A549 (cell line): ENCODE measurements around the gene PRR3. TPM values are rescaled to one million over a fixed set of nuclear protein-coding genes. Genes with fewer than 3 reads are reported as not detected.

Source experiments
- ATAC-seq, 2 experiments: fragments of 200-7000 bp in 1 of 2; fragments of >200 bp in 1 of 2; cut with Nextera tagmentation in 1 of 2; cut with Tn5 transposase in 1 of 2; 3 replicates each; pipeline versions ENCODE4 v1.8.0 to v1.9.1; 2018 to 2020; ENCODE audit warnings: mild to moderate bottlenecking in 1 of 2, moderate library complexity in 1 of 2
- CTCF ChIA-PET: fragments of 300-600 bp; sonication (Branson Sonifier 250); formaldehyde crosslinking; extraction: SDS; loops from one replicate; lab custom pipeline; 2021; ENCODE audit warnings: antibody characterized with exemption, inconsistent platforms; lab: Yijun Ruan, JAX
- POLR2A ChIA-PET: fragments of 350-600 bp; formaldehyde crosslinking; extraction: SDS; loops from one replicate; lab custom pipeline; 2021; ENCODE audit warnings: antibody characterized with exemption, inconsistent platforms; lab: Yijun Ruan, JAX
- DNase-seq, 2 experiments: peaks; one replicate each; pipeline versions ENCODE4 v3.0.0 to v3.0.0-alpha.2; 2011 to 2016; ENCODE audit warnings: low read depth in 1 of 2, low spot score in 1 of 2
- FAIRE-seq: peaks from 2 replicates; lab custom pipeline; 2011; peaks lifted over from hg19 to GRCh38; lab: Jason Lieb, UNC
- H3K27ac ChIP-seq, 2 experiments: fragments of >200 bp; sonication (Bioruptor Twin); formaldehyde crosslinking; 3 replicates each; pipeline ENCODE4 v1.5.1; 2016 to 2017
- H3K4me1 ChIP-seq: fragments of >200 bp; sonication (Bioruptor Twin); formaldehyde crosslinking; 3 replicates; pipeline ENCODE4 v1.6.1; 2016
- H3K4me2 ChIP-seq: fragments of >200 bp; sonication (Bioruptor Twin); formaldehyde crosslinking; 3 replicates; pipeline ENCODE4 v1.6.1; 2016
- H3K4me3 ChIP-seq: fragments of >200 bp; sonication (Bioruptor Twin); formaldehyde crosslinking; 3 replicates; pipeline ENCODE4 v1.5.1; 2016
- H3K9me3 ChIP-seq: fragments of >200 bp; sonication (Bioruptor Twin); formaldehyde crosslinking; 3 replicates; pipeline ENCODE4 v1.6.1; 2016
- EHMT2 ChIP-seq: fragments of 200-600 bp; sonication (generic); IDR thresholded peaks from 2 replicates; pipeline ENCODE4 v1.6.1; 2016; ENCODE audit warnings: antibody characterized with exemption, low read depth, mild to moderate bottlenecking, moderate library complexity
- FOSB ChIP-seq: fragments of 250-450 bp; sonication (Bioruptor Pico); IDR thresholded peaks from 2 replicates; pipeline ENCODE4 v1.5.0; 2020; ENCODE audit warnings: mild to moderate bottlenecking, moderate library complexity
- FOXS1 ChIP-seq: fragments of 250-450 bp; sonication (Bioruptor Pico); IDR thresholded peaks from 2 replicates; pipeline ENCODE4 v1.5.0; 2020; ENCODE audit warnings: mild to moderate bottlenecking, moderate library complexity
- HOXA7 ChIP-seq: fragments of 250-450 bp; sonication (Bioruptor Pico); IDR thresholded peaks from 2 replicates; pipeline ENCODE4 v1.5.0; 2020; ENCODE audit warnings: mild to moderate bottlenecking, moderate library complexity
- HOXB13 ChIP-seq: fragments of 250-450 bp; sonication (Bioruptor Pico); IDR thresholded peaks from 2 replicates; pipeline ENCODE4 v1.5.0; 2020; ENCODE audit warnings: low read depth, mild to moderate bottlenecking, moderate library complexity
- HOXB5 ChIP-seq: fragments of 250-450 bp; sonication (Bioruptor Pico); IDR thresholded peaks from 2 replicates; pipeline ENCODE4 v1.5.0; 2020; ENCODE audit warnings: mild to moderate bottlenecking, moderate library complexity
- KDM5A ChIP-seq: fragments of 200-600 bp; sonication (generic); IDR thresholded peaks from 2 replicates; pipeline ENCODE4 v1.6.1; 2016; ENCODE audit warnings: antibody characterized with exemption, mild to moderate bottlenecking
- MAZ ChIP-seq: fragments of 150-350 bp; IDR thresholded peaks from 2 replicates; pipeline ENCODE4 v1.6.1; 2014; ENCODE audit warnings: antibody characterized with exemption, low read depth, low read length, borderline replicate concordance
- NR3C1 ChIP-seq: fragments of >200 bp; sonication (Bioruptor Twin); formaldehyde crosslinking; IDR thresholded peaks from 3 replicates; pipeline ENCODE4 v1.6.1; 2017
- PHF8 ChIP-seq: fragments of 200-600 bp; sonication (generic); IDR thresholded peaks from 2 replicates; pipeline ENCODE4 v1.6.1; 2016; ENCODE audit warnings: low read depth, mild to moderate bottlenecking, antibody characterized with exemption, moderate library complexity, borderline replicate concordance
- RAD21 ChIP-seq, 2 experiments: fragments of >200 bp in 1 of 2; sonication (Bioruptor Twin) in 1 of 2; formaldehyde crosslinking in 1 of 2; IDR thresholded peaks in 1 of 2; conservative IDR thresholded peaks in 1 of 2; 2 replicates in 1 of 2; 3 replicates in 1 of 2; pipeline ENCODE4 v1.6.1; 2012 to 2018; ENCODE audit warnings: inconsistent platforms in 1 of 2
- RARB ChIP-seq: fragments of 250-450 bp; sonication (Bioruptor Pico); IDR thresholded peaks from 2 replicates; pipeline ENCODE4 v1.8.0; 2021; ENCODE audit warnings: mild to moderate bottlenecking, moderate library complexity
- RNF2 ChIP-seq: fragments of 200-600 bp; sonication (generic); IDR thresholded peaks from 2 replicates; pipeline ENCODE4 v1.6.1; 2016; ENCODE audit warnings: low read depth, mild to moderate bottlenecking, antibody characterized with exemption, moderate library complexity, borderline replicate concordance
- SREBF2 ChIP-seq: fragments of 450-650 bp; IDR thresholded peaks from 2 replicates; pipeline ENCODE4 v1.6.1; 2014; ENCODE audit warnings: mild to moderate bottlenecking, moderate library complexity
- TFCP2L1 ChIP-seq: fragments of 250-450 bp; sonication (Bioruptor Pico); IDR thresholded peaks from 2 replicates; pipeline ENCODE4 v1.5.0; 2021; ENCODE audit warnings: mild to moderate bottlenecking
- ZFP36 ChIP-seq: fragments of 450-650 bp; IDR thresholded peaks from 2 replicates; pipeline ENCODE4 v1.6.1; 2014; ENCODE audit warnings: borderline replicate concordance; ENCODE audit not compliant: partially characterized antibody
- ZNF302 ChIP-seq: fragments of 250-450 bp; sonication (Bioruptor Pico); IDR thresholded peaks from 2 replicates; pipeline ENCODE4 v1.9.0; 2021; ENCODE audit warnings: inconsistent platforms, mild to moderate bottlenecking, moderate library complexity
- ZSCAN20 ChIP-seq: fragments of 250-450 bp; sonication (Bioruptor Pico); IDR thresholded peaks from 2 replicates; pipeline ENCODE4 v1.8.0; 2022; ENCODE audit warnings: mild to moderate bottlenecking, moderate library complexity
- WGBS: methylation state at CpG from one replicate; pipeline ENCODE4 v1.1.6; 2017; ENCODE audit errors: missing lambda C conversion rate; 5-methylcytosine and 5-hydroxymethylcytosine counted together
- polyA plus RNA-seq, 4 experiments: library from polyadenylated mRNA; depleted of rRNA in 3 of 4; stranded (reverse); fragments of >200 nt; fragmentation: RNase III in 1 of 4; extraction: RNeasy Plus Mini Kit Qiagen cat#74134 plus additional on column Dnase treatment in 1 of 4; gene quantifications; 2 replicates in 3 of 4; 3 replicates in 1 of 4; pipeline ENCODE4 v1.2.3, GENCODE V29; 2011 to 2017
- TF ChIP-seq, protein P1 (sequence below): fragments of 200-600 bp; sonication (generic); IDR thresholded peaks from 2 replicates; pipeline ENCODE4 v1.6.1; 2016; ENCODE audit warnings: antibody characterized with exemption, mild to moderate bottlenecking, moderate library complexity

The PRR3 gene
- polyA plus RNA-seq, 2 of the 4 experiments (the other 2 are of a cell fraction): 13.8 to 24.1 TPM

DNA sequence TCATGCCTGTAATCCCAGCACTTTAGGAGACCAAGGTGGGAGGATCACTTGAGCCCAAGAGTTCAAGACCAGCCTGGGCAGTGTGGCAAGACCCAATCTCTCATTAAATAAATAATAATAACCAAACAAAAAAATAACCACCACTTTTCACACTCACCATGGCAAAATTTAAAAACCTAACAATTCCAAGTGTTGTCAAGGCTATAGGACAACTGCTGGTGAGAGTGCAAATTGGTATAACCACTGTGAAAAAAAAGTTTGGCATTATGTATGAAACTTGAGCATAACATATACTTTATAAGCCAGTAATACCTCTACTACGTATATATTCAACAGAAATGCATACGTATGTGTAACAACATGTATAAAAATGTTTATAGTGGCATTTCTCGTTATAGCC lies 3.8 kb downstream of the PRR3 start:
- TF ChIP-seq SREBF2 (no peak), RARB (no peak), ZFP36 (peak; percentile 11), KDM5A (no peak)
- POLR2A ChIA-PET: interaction anchor here (0.6 kb wide), 2 partner anchors 10 to 54 kb away, joined by 3 to 6 read pairs; partner anchors contain the start of gene ABCF1
- Histone ChIP-seq H3K9me3 (no peaks in the 10 kb centered on the region), H3K4me2 (no peak overlapping the region), H3K4me1 (peaks cover 8% of the 10 kb centered on the region; the same call in 2 of the 3 replicates), H3K4me3 (no peak overlapping the region), H3K27ac (no peak overlapping the region)
- FAIRE-seq (no peak), DNase-seq (no peak), ATAC-seq (no peak)
- CTCF ChIA-PET: interaction anchor here (1.7 kb wide), 1 partner anchor 16 kb away, joined by 7 read pairs; no protein-coding TSS in a partner anchor
- 94% methylated on average over 3 of the region's 3 CpGs for WGBS

DNA sequence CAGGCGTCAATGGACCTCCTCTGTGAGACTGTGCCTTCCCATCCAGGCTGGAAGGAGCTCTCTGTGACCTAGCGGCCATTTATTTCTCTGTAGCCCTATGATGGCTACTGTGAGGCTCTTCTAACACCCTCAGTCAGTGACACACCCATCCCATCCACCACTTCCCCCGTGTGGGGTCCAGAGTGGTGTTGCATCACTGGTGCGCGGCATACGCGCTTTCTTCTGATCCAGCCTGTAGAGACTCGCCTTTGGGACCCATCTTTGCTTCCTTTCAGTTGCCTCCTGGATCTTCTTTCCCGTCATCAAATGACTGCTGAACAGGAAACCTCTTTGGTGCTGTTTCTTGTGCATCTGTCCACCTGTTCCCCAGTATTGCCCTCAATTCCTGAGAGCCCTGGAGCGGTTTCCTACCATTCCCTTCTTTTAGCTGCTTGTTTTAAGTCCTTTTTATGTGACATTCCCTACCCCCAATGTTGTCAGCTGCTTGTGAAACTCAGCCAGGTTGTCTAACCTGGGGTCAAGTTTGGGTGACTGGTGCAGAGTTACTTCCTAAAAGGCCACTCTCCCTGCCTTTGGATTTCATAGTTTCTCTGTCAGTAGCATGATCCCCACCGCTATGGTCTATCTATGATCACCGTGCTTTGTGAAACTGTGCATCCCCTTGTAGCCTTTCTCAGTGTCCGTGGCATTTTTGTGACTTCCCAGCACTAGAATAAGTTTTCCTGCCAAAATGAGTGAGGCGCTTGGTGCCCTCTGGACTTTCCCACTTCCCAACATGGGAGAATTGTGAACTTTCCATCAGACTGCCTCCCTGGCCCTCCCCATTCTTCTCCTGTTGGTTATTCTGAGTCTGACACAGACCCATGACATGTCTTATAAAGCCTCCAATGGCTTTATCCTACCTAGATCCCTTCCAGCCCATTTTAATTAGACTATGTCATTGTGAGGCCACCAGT lies 5.7 kb downstream of the PRR3 start:
- ChIA-PET CTCF (interaction anchor here (1.7 kb wide), 1 partner anchor 18 kb away, joined by 7 read pairs; no protein-coding TSS in a partner anchor), POLR2A (no interaction called here)
- no peak for TF ChIP-seq SREBF2
- TF ChIP-seq FOXS1 (CRISPR knock-in tag): no peak
- TF ChIP-seq HOXA7: no peak
- no peak for TF ChIP-seq NR3C1
- DNase-seq: no peak
- WGBS: 93% methylated on average over 14 of the region's 14 CpGs
- Histone ChIP-seq H3K4me1 (peaks cover 8% of the 10 kb centered on the region; the same call in 2 of the 3 replicates), H3K9me3 (no peaks in the 10 kb centered on the region), H3K4me2 (no peak overlapping the region), H3K27ac (no peak overlapping the region), H3K4me3 (no peak overlapping the region)
- ATAC-seq: no peak
- no peak for FAIRE-seq

DNA sequence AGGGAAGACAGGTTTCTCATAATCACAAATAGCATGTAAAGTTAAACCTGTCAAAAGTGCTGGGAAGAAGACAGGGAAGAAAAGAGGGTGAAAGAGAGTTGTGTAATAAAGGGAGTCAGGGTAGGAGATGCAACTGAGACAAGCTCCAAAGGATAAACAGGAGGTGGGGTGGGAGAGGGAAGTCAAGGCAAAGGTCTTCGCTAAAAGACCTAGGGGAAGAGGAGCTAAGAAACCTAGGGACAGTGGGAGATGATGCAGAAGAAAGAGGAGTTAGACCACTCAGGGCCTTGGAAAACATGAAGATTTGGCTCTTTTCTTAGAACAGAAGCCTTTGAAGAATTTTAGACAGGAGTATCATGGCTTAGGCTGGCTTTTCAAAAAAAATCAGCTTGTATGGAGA lies 7.0 kb downstream of the PRR3 start:
- no peak overlapping the region for H3K4me3 ChIP-seq
- H3K4me1 ChIP-seq: no peaks in the 10 kb centered on the region
- TF ChIP-seq NR3C1 (no peak), KDM5A (no peak)
- DNase-seq (no peak), FAIRE-seq (no peak), ATAC-seq (no peak)
- no peak overlapping the region for H3K27ac ChIP-seq
- H3K9me3 ChIP-seq: no peaks in the 10 kb centered on the region
- 88% methylated on average over 1 of the region's 1 CpG for WGBS
- no peak overlapping the region for H3K4me2 ChIP-seq
- CTCF ChIA-PET: interaction anchor here (1.9 kb wide), 1 partner anchor 23 kb away, joined by 7 read pairs; no protein-coding TSS in a partner anchor
- POLR2A ChIA-PET: no interaction called here

DNA sequence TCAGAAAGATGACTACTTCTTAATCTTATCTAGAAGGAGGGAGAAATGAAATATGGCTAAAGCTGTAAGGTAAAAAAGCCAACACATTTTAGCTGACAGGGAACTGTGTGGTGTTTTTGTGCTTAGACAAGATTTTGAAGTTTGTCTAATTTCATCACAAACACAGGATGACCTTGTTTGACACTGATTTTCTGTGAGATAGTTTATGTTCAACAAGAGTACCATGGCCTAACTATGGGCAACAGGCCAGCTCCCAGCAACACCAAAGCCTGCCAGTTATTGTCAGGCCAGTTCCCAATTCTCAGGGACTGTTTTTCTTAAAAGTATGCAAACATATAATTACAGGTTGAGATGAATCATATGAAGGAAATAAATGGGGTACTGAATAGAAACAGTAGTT lies 8.7 kb downstream of the PRR3 start:
- no peak overlapping the region for H3K27ac ChIP-seq
- no peak for TF ChIP-seq ZSCAN20 (CRISPR knock-in tag)
- no peak for TF ChIP-seq PHF8
- TF ChIP-seq ZFP36: no peak
- TF ChIP-seq, all 56 proteins: peak for 0
- FAIRE-seq (no peak), ATAC-seq (no peak), DNase-seq (no peak)
- Histone ChIP-seq H3K9me3 (no peaks in the 10 kb centered on the region), H3K4me1 (no peaks in the 10 kb centered on the region), H3K4me2 (no peak overlapping the region), H3K4me3 (no peak overlapping the region)
- CTCF ChIA-PET: interaction anchor here (1.2 to 1.6 kb wide), 3 partner anchors 21 to 31 kb away, joined by 4 to 7 read pairs (median 5); no protein-coding TSS in a partner anchor
- POLR2A ChIA-PET: no interaction called here

DNA sequence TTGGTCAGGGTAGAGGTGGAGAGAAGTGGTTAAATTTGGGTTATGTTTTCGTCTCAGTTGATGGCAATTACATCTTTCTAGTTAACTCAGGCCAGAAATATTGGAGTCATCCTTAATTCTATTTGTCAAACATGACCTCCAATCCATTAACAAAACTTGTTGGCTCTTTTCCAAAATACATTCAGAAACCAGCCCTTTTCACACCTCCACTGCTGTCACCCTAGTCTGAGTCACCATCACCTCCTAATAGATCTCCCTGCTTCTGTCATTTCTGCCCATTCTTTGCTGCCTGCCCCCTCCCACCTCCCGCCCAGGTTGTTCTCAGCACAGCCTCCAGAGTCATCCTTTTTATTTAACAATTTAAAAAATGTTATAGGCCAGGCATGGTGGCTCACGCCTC lies 11.2 kb downstream of the PRR3 start:
- peaks cover 12% of the 10 kb centered on the region for H3K4me1 ChIP-seq
- DNase-seq: no peak
- no peak overlapping the region for H3K27ac ChIP-seq
- WGBS: 61% methylated on average over 3 of the region's 3 CpGs
- ChIA-PET CTCF (interaction anchor here (1.3 kb wide), 1 partner anchor 23 kb away, joined by 3 read pairs; no protein-coding TSS in a partner anchor), POLR2A (no interaction called here)
- no peak for ATAC-seq
- H3K9me3 ChIP-seq: no peaks in the 10 kb centered on the region
- no peak for FAIRE-seq
- TF ChIP-seq FOSB (CRISPR knock-in tag): no peak
- TF ChIP-seq ZNF302 (CRISPR knock-in tag): no peak
- no peak for TF ChIP-seq RAD21 (conservative IDR thresholded peaks at IDR 0.05 in 1 of 2, IDR thresholded peaks at IDR 0.05 in 1 of 2)
- TF ChIP-seq, protein P1, sequence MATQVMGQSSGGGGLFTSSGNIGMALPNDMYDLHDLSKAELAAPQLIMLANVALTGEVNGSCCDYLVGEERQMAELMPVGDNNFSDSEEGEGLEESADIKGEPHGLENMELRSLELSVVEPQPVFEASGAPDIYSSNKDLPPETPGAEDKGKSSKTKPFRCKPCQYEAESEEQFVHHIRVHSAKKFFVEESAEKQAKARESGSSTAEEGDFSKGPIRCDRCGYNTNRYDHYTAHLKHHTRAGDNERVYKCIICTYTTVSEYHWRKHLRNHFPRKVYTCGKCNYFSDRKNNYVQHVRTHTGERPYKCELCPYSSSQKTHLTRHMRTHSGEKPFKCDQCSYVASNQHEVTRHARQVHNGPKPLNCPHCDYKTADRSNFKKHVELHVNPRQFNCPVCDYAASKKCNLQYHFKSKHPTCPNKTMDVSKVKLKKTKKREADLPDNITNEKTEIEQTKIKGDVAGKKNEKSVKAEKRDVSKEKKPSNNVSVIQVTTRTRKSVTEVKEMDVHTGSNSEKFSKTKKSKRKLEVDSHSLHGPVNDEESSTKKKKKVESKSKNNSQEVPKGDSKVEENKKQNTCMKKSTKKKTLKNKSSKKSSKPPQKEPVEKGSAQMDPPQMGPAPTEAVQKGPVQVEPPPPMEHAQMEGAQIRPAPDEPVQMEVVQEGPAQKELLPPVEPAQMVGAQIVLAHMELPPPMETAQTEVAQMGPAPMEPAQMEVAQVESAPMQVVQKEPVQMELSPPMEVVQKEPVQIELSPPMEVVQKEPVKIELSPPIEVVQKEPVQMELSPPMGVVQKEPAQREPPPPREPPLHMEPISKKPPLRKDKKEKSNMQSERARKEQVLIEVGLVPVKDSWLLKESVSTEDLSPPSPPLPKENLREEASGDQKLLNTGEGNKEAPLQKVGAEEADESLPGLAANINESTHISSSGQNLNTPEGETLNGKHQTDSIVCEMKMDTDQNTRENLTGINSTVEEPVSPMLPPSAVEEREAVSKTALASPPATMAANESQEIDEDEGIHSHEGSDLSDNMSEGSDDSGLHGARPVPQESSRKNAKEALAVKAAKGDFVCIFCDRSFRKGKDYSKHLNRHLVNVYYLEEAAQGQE: no peak
- TF ChIP-seq ZSCAN20 (CRISPR knock-in tag): no peak
- TF ChIP-seq TFCP2L1 (CRISPR knock-in tag): no peak
- no peak for TF ChIP-seq MAZ
- TF ChIP-seq RNF2: no peak
- TF ChIP-seq HOXB5 (CRISPR knock-in tag): no peak
- no peak for TF ChIP-seq HOXB13 (CRISPR knock-in tag)
- no peak for TF ChIP-seq EHMT2
- TF ChIP-seq SREBF2: no peak
- H3K4me3 ChIP-seq: no peak overlapping the region
- no peak overlapping the region for H3K4me2 ChIP-seq
